ENCODE data around the gene TNNT3.

TNNT3 gene

DNA sequence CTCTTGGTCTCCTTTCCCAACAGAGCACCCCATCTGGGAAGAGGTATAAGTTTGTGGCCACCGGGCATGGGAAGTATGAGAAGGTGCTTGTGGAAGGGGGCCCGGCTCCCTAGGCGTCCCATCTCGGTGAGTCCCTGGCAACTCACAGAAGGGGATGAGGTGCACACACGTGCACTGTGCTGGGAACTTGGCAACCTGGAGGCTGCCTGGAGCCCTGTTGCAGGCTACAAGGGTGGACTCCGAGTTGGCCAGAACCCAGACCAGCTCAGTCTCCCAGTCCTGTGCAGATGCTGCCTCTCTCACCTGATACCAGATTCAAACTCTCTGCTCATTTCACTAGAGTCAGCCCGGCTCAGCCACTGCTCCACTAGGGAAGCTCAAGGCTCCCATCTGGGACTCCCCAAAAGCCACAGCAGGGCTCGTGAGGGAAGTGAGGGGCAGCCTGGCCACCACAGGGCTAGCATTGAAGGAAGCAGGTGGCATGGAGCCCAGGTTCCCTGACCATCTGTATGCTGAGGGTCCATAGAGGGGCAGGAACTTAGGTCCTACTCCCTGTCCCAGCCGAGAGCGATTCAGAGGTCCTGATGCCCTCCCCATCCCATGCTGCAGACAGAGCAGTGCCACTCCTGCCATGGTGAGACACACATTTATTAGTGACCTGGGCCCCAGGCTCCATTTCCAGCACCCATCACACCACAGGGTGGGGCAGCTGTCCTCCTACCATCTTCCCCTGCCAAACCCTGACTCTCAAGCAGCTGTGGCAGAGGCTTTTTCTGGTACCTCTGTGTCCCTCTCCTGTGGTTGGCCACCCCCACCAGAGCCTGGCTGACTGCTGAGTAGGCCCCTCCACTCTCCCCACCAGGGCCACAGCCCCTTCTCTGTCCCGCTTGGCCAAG is 31.8 kb upstream of the TNNT3 start:
- no peak for DNase-seq
- Histone ChIP-seq H3K36me3 (no peaks in the 10 kb centered on the region), H3K27me3 (ENCODE audit: insufficient read depth, low read depth, severe bottlenecking) (peaks cover 92% of the 10 kb centered on the region), H3K9me3 (ENCODE audit: severe bottlenecking) (no peaks in the 10 kb centered on the region), H3K4me3 (ENCODE audit: low read depth, low read length) (no peak overlapping the region), H3K27ac (no peak overlapping the region)
- TF ChIP-seq, protein P1, sequence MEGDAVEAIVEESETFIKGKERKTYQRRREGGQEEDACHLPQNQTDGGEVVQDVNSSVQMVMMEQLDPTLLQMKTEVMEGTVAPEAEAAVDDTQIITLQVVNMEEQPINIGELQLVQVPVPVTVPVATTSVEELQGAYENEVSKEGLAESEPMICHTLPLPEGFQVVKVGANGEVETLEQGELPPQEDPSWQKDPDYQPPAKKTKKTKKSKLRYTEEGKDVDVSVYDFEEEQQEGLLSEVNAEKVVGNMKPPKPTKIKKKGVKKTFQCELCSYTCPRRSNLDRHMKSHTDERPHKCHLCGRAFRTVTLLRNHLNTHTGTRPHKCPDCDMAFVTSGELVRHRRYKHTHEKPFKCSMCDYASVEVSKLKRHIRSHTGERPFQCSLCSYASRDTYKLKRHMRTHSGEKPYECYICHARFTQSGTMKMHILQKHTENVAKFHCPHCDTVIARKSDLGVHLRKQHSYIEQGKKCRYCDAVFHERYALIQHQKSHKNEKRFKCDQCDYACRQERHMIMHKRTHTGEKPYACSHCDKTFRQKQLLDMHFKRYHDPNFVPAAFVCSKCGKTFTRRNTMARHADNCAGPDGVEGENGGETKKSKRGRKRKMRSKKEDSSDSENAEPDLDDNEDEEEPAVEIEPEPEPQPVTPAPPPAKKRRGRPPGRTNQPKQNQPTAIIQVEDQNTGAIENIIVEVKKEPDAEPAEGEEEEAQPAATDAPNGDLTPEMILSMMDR (IDR thresholded peaks at IDR 0.05; ENCODE audit: low read depth, low read length): no peak

DNA sequence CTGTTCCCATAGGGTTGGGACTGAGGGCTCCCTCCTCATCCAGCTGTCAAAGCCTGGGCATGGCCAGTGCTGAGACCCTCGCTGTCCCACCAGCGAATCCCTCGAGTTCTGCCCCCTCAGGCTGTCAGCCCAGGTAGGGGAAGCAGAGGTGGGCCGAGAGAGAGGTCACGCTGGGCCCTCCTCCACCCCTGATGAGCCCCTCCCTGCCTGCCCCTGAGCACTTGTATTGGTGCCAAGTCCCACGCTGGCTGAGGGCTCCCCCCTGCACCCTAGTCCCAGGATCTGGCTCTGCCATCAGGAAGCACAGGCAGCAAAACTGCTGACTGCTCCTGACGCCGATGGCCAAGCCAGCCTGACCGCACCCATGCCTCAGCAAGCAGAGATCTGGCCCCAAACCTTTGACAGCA is 31.2 kb upstream of the TNNT3 start:
- H3K36me3 ChIP-seq: no peaks in the 10 kb centered on the region
- TF ChIP-seq, protein P1 (IDR thresholded peaks at IDR 0.05; ENCODE audit: low read depth, low read length): no peak
- no peak overlapping the region for H3K27ac ChIP-seq
- no peak overlapping the region for H3K4me3 ChIP-seq (ENCODE audit: low read depth, low read length)
- no peak for DNase-seq
- H3K9me3 ChIP-seq (ENCODE audit: severe bottlenecking): no peaks in the 10 kb centered on the region
- H3K27me3 ChIP-seq (ENCODE audit: insufficient read depth, low read depth, severe bottlenecking): peaks cover 85% of the 10 kb centered on the region

DNA sequence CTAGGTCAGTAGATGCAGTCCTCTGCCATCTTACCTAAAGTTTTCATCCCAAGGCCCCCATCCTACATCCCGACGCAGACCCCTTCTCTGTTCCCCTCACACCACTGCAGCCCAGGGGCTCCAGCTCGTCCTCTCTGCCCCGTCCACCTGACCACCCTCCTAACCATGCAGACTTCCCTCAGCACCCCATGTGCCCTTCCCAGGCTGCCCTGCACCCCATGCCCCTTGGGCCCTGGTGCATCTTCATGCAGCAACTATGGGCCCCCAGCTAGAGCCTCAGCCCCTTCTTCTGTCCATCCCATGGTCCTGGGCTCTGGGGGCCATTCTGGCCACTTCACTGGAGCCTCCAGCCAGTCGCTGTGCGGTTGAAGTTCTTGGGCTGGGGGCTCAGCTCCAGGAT is 30.7 kb upstream of the TNNT3 start:
- peaks cover 82% of the 10 kb centered on the region for H3K27me3 ChIP-seq (ENCODE audit: insufficient read depth, low read depth, severe bottlenecking)

DNA sequence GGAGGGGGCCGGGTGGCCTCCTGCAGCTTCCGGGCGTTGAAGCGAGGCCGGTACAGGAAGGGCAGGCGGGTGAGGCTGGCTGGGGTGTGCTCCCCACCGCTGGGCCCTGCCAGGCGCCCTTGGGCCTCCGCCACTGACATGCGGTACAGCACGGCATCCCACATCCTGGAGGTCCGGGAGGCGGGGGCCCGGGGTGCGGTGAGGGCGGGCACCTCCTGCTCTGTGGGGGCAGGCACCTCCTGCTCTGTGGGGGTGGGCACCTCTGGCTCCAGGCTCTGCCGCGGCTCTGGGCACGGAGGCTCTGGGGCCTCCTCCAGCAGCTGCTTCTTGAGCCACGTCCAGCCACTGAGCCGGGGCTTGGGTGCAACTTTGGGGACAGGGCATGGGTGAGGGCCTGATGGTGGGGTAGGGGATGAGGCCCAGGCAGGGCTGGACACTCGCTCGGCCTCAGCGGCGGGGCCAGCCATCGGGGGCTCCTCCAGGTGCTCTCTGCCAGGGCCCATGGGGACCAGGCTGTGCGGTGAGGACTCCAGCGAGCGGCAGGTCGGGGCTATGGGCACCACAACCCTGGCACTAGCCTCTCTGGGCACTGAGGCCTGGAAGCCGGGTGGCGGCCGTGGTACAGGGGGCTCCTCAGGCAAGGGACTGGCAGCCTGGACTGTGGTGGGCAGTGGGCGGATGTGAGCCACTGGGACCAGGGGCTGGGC is 30.1 kb upstream of the TNNT3 start:
- H3K9me3 ChIP-seq (ENCODE audit: severe bottlenecking): no peaks in the 10 kb centered on the region
- H3K27ac ChIP-seq: no peak overlapping the region
- TF ChIP-seq, protein P1 (IDR thresholded peaks at IDR 0.05; ENCODE audit: low read depth, low read length): no peak
- DNase-seq: no peak
- peaks cover 78% of the 10 kb centered on the region for H3K27me3 ChIP-seq (ENCODE audit: insufficient read depth, low read depth, severe bottlenecking)
- H3K4me3 ChIP-seq (ENCODE audit: low read depth, low read length): no peak overlapping the region
- H3K36me3 ChIP-seq: no peaks in the 10 kb centered on the region

More for the DNA sequence above, 30.7 kb upstream of the TNNT3 start:
- no peak overlapping the region for H3K4me3 ChIP-seq (ENCODE audit: low read depth, low read length)
- no peak for DNase-seq
- H3K27ac ChIP-seq: no peak overlapping the region
- no peaks in the 10 kb centered on the region for H3K9me3 ChIP-seq (ENCODE audit: severe bottlenecking)
- TF ChIP-seq, protein P1 (IDR thresholded peaks at IDR 0.05; ENCODE audit: low read depth, low read length): no peak
- H3K36me3 ChIP-seq: no peaks in the 10 kb centered on the region

DNA sequence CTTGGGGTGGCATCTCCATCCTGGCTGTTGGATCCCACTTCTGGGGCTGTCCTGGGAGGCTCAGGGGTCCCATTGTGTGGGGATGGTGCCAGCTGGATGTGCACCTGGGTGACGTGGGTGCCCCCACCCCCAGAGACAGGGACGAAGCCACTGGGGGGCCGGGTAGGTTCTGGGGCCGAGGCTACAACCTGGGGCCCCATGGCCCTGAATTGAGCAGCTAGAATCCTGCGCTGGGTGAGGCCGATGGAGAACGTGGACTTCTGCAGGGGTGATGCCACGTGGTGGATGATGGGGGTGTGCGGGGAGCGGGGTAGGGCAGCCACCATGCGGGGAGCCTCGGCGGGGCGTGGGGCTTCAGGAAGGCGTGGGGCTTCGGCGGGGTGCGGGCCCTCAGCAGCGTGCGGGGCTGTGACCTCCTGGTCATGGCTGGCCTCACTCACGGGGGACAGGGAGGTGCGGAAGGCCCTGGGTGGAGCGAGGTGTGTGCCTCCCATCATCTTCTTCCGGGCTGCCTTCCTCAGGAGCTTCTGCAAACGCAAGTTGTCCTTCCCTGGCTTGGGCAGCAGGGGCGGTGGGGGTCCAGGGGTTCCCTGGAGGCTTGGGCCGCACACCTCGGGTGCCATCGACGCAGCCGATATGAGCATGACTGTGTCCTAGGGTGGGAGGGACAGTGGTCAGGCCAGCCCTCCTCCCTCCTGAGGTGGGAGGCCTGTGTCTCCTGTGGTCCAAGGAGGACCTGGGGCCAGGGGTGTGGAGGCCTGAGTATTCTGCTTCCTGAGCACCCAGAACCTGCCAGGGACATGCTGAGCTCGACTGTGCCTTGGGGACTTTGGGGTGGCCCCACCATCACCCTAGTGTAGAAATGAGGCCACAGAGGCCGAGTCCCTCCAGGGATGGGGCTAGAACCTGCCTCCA is 29.3 kb upstream of the TNNT3 start:
- Histone ChIP-seq H3K36me3 (no peaks in the 10 kb centered on the region), H3K27me3 (ENCODE audit: insufficient read depth, low read depth, severe bottlenecking) (peaks cover 74% of the 10 kb centered on the region), H3K27ac (no peak overlapping the region), H3K9me3 (ENCODE audit: severe bottlenecking) (no peaks in the 10 kb centered on the region), H3K4me3 (ENCODE audit: low read depth, low read length) (no peak overlapping the region)
- TF ChIP-seq, protein P1 (IDR thresholded peaks at IDR 0.05; ENCODE audit: low read depth, low read length): no peak
- DNase-seq: no peak

Data from WERI-Rb-1 (cell line).